NCI-H345 treated with DMSO at 0.1 percent for 48 hours (cell line): ENCODE data around the gene PCP4.

Source experiments
- DNase-seq: peaks from one replicate; lab custom pipeline; 2025; ENCODE audit not compliant: unreplicated experiment; lab: John Stamatoyannopoulos, UW

PCP4 gene

DNA sequence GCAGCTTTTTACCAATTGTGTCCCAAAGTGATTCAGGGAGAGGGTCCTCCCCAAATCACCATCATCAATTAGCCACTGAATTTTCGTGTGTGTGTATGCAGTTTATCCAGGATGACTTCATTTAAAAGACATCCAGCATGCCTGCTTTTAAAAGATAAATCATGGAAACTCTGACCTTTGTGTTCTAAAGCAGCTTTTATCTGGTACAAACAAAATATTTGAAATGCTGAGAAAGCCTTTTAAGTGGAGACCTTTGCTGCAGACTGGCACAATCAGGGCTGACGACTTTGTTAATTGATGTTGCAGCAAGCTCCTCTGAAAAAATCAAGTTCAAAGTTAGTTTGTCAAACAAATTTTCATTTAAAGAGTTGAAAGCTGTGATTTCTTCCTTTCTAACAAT is 104.7 kb downstream of the PCP4 start:
- DNase-seq: no peak

DNA sequence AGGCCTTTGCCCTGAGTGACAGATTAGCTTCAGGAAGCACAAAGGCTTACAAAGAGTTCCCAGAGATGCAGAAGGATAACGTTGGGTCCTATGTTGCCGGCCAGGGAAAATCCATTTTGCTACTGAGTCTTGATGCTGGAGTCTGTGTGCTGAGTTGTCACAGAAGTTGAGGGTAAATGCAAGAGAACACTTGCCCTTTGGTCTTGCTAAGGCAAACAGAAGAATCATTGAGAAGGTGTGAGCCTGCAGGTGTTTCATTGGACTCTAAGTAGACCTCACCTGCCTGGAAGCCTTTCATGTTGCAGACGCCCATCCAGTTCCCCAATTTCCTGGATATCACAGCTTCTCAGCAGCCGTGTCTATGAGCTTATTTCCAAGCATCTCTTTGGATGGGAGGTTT is 105.2 kb downstream of the PCP4 start:
- no peak for DNase-seq

- DNase-seq: no peak
Observed at GRCh38 chr21:39972976-39973770, 105.9 kb downstream of the PCP4 start.

GRCh38 chr21:39976800-39977199 is 109.6 kb downstream of the PCP4 start:
- no peak for DNase-seq
